WI38 (cell line): ENCODE measurements around the gene MFRP.

Experiments used
- H3K4me3 ChIP-seq: 2 replicates; pipeline ENCODE4 v1.5.1; 2011; ENCODE audit warnings: low read depth, mild to moderate bottlenecking, control low read depth, low read length
- TF ChIP-seq, protein P1 (sequence below): IDR thresholded peaks from 2 replicates; pipeline ENCODE4 v1.5.1; 2012; ENCODE audit warnings: low read depth, mild to moderate bottlenecking, control low read depth, low read length

The MFRP gene

DNA sequence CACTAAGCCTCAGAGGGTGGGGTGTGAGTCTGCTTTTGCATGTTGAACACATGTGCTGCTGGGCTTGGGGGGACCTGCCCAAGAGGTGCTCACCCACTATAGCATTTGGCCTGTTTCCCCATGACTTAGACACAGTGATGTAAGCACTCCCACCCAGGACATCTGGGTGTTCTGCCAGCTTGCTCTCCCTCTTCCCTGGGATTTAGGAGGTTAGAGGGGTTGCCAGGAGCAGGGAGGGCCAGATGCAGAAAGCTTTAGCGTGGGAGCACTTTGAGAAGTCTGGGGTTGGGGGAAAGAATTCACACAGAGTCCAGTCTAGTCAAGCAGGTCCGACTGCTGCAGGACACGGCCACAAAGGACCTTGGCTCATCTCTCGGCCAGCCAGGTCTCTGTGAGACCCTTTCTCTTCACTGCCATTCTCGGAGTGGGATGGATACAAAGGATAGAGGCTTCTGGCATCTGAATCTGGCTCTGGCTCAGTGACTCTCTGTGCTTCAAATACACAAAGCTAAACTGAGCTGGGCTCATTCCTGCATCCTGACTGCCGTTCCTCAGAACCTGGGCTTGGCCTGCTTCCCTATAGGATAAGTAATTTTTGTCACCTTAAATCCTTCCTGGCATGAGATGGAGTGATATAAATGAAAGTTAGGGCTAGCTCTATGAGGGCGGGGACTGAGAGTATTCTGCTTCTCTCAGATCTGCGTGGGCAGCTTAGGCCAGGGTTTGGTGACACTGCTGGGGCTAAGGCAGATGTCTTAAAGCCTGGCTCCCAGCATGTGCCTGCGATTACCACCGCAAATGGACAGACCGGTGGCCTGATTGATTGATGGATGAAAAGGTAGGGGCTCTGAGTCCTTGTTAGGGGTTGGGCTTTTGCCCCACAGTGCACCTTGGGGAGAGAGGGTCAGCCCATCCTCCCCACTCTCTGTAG, 20.4 kb upstream of the MFRP start:
- H3K4me3 ChIP-seq = no peak overlapping the region
- TF ChIP-seq, protein P1, sequence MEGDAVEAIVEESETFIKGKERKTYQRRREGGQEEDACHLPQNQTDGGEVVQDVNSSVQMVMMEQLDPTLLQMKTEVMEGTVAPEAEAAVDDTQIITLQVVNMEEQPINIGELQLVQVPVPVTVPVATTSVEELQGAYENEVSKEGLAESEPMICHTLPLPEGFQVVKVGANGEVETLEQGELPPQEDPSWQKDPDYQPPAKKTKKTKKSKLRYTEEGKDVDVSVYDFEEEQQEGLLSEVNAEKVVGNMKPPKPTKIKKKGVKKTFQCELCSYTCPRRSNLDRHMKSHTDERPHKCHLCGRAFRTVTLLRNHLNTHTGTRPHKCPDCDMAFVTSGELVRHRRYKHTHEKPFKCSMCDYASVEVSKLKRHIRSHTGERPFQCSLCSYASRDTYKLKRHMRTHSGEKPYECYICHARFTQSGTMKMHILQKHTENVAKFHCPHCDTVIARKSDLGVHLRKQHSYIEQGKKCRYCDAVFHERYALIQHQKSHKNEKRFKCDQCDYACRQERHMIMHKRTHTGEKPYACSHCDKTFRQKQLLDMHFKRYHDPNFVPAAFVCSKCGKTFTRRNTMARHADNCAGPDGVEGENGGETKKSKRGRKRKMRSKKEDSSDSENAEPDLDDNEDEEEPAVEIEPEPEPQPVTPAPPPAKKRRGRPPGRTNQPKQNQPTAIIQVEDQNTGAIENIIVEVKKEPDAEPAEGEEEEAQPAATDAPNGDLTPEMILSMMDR = no peak

DNA sequence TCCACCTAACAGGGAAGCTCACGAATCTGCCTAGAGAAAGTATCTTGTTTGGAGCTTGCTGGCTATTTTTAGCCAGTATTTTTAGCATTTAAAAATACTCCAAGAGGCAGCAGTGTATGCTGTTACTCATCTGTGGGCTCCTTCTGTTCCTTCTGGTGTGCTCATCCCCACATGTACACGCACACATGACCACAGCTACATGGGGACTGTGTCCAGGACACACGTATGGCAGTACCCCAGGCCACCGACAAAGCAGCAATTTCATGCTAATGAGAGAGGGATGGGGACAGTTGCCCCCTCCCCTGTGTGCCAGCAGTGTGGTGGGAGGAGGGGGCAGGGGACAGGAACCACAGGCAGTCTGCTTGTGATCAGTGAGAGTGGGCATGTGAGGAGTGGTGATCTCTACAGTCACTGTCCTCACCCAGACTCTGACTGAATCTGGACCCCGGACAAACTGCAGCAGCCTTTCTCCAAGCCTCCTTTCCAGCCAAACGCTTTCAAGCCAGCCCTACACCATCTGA, 18.6 kb upstream of the MFRP start:
- H3K4me3 ChIP-seq = no peak overlapping the region

DNA sequence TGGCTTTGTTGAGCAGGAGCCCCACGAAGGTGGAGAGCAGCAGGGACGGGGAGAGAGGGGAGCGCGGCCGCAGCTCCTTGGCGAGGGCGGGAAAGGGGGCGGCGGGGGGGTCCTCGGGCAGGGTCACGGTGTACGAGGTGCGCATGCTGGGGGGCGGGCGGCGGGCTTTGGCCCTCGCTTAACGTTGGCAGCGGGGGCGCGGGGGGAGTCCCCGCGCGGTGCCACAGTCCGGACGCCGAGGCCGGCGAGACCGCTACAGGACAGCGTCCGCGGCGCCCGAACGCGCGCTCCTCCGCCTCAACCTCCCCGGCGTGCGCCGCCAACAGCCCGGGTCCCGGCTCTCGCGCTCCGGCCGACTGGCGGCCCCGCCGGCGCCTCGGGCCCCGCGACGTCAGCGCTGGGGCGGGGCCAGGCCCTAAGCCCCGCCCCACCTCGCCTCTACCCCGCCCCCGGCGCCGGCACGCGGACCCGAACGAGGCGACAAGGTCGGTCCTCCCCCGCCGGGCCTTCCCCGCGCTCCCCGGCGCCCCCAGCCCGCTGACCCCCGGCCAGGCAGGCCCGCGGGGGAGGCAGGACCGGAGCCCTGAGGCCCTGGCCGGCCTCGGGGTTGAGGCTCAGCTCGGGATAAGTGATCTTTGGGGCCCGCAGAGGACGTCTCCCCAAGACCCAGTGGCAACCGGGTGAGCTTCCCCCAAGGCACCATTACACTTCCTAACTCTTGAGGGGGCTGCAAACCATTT, 17.5 kb upstream of the MFRP start:
- peak overlapping the region; percentile 34; the same call in 1 of the 2 replicates for H3K4me3 ChIP-seq

More for the DNA sequence above, 18.6 kb upstream of the MFRP start:
- TF ChIP-seq, protein P1 = no peak

DNA sequence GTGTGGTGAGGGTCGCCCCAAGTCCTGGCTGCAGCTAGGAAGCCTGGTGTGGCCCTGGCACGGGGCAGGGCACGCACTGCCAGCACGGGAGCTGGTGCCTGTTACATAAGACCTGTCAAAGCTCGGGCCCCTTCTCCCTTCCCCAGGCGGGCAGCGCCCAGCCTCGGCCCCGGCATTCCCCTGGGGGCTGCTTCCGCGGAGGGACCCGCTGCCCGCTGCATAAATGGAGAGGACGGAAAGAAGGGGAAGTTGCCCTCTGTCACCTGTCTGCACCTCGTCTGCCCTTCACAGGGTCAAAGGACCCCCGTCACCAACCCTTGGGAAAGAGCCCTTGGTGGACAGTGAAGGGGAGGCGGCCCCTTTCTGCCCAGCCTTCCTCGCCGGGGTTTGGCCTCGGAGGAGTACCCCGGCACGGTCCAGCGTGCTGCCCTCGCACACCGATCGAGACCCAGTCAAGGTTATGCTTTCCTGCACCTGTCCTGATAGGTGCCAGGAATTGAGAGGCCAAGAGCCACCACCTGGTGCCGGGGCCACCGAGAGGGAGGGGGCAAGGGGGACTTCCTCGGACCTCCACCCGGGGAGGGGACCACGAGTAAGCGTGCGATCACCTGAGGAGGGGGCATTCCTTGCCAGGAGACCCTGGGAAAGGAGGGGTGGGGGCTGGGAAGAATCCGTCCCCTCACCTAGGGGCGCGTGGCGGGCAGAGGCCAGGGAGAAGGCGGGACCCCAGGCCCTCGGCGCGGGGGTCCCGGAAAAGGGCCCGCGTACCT, 16.8 kb upstream of the MFRP start:
- TF ChIP-seq, protein P1 = no peak
- no peak overlapping the region for H3K4me3 ChIP-seq

More for the DNA sequence above, 17.5 kb upstream of the MFRP start:
- TF ChIP-seq, protein P1 = no peak

DNA sequence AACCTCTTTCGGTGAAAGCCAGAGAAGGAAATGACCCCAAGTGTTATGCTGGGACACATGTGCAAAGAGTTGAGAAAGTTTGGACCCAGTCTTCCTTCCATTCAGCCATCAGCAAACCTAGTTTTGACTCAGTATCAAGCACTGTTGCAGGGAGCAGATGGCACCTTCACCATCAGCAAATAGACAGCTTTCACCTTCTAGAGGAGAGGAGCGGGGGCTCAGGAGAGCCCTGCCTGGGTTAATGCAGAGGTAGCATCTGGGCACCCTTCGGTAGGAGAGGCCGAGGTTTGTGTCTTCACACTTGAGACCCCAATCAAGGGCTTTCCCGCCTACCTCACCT, 16.2 kb upstream of the MFRP start:
- TF ChIP-seq, protein P1 = no peak

DNA sequence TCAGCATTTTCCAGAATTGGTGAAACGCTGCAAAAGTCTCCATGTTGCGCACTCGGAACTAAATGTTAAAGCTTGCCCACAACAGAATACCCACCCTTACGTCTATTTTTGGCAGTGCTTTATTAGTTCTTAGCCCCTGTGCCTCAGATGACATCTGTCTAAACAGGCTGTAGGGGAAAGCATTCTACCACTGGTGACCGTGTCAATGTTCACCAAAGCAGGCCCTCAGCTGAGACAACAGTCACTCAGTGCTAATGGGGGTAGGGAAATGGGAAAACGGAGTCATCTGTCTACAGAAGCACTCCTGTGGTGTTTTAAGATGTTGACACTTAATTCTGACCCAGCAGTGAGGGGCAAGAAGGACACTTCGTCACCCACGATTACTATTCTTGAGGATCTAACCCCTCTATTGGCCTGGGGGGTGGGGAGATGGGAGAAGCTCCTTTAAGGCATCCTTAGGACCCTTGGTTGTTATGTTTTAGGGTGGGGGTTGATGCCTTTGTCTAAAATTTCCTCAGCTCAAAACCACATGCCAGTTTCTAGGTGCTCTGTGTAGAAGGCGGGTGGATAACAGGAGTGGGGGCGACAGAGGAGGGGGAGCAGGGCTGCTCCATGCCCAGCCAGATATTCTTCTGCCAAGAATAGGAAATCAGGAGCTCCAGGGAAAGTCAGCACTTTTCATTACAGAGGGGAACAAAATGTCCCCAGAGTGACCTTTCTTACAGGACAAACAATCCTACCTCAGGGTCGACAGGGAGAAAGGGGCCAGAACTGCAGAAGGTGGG, 15.6 kb upstream of the MFRP start:
- TF ChIP-seq, protein P1 = no peak
- no peak overlapping the region for H3K4me3 ChIP-seq

More for the DNA sequence above, 16.2 kb upstream of the MFRP start:
- no peak overlapping the region for H3K4me3 ChIP-seq
